ENCODE measurements around the gene DSG2.

GRCh38 chr18:31509571-31509970, 11.6 kb downstream of the DSG2 start:
- TF ChIP-seq REST (IDR thresholded peaks at IDR 0.05; ENCODE audit: insufficient read depth in 1 of 2, low read depth in 2 of 2, low read length in 2 of 2) (no peak), POLR2AphosphoS5 (IDR thresholded peaks at IDR 0.05; ENCODE audit: low read depth, low read length) (no peak), TAF1 (IDR thresholded peaks at IDR 0.05; ENCODE audit: borderline replicate concordance, insufficient read depth, low read length) (no peak)
